GM12878 (cell line): ENCODE results near the gene LSMEM2. TPM values are rescaled to one million over a fixed set of nuclear protein-coding genes. Genes with fewer than 3 reads are reported as not detected.

ENCODE experiments used
- ATAC-seq: fragments of 200-7000 bp; cut with Tn5 transposase; 3 replicates; pipeline ENCODE4 v1.9.1; 2020; ENCODE audit warnings: mild to moderate bottlenecking, moderate library complexity
- BruUV-seq: library from RNA; stranded (reverse); fragments of 400-500 nt; replicated peaks from 2 replicates; lab custom pipeline; 2021; lab: Mats Ljungman, UMichigan
- CTCF ChIA-PET: fragments of 300-600 bp; sonication (Branson Sonifier 250); formaldehyde crosslinking; extraction: SDS; loops from one replicate; lab custom pipeline; 2021; ENCODE audit warnings: inconsistent platforms; lab: Yijun Ruan, JAX
- POLR2A ChIA-PET: fragments of 350-600 bp; formaldehyde crosslinking; extraction: SDS; loops from one replicate; lab custom pipeline; 2021; ENCODE audit warnings: inconsistent platforms; lab: Charles Lee
- RAD21 ChIA-PET: fragments of 300-600 bp; sonication (Branson Sonifier 250); formaldehyde crosslinking; loops from one replicate; lab custom pipeline; 2023; ENCODE audit warnings: antibody characterized with exemption; ENCODE audit not compliant: unreplicated experiment; lab: Charles Lee
- SMC1A ChIA-PET: fragments of 300-600 bp; sonication (Branson Sonifier 250); formaldehyde crosslinking; loops from one replicate; lab custom pipeline; 2023; ENCODE audit not compliant: unreplicated experiment, uncharacterized antibody; lab: Charles Lee
- DNase-seq: peaks from one replicate; pipeline ENCODE4 v3.0.0-alpha.2; 2011; ENCODE audit warnings: low read depth, low spot score
- FAIRE-seq: peaks from 3 replicates; lab custom pipeline; 2011; peaks lifted over from hg19 to GRCh38; lab: Jason Lieb, UNC
- H2AFZ ChIP-seq: 2 replicates; pipeline ENCODE4 v1.6.0; 2011; ENCODE audit warnings: low read depth, low read length, control low read depth; ENCODE audit not compliant: control insufficient read depth
- H3K27ac ChIP-seq: 2 replicates; pipeline ENCODE4 v1.5.1; 2011; ENCODE audit warnings: control low read depth; ENCODE audit not compliant: control insufficient read depth, insufficient read depth
- H3K27me3 ChIP-seq, 2 experiments: replicated peaks in 1 of 2; 2 replicates each; pipeline versions ENCODE4 v1.6.0 to v1.6.1; 2011; ENCODE audit warnings: low read length in 1 of 2; ENCODE audit not compliant: control insufficient read depth in 2 of 2, insufficient read depth in 2 of 2
- H3K36me3 ChIP-seq, 2 experiments: 2 replicates each; pipeline ENCODE4 v1.5.1; 2011; ENCODE audit warnings: low read length in 1 of 2; ENCODE audit not compliant: control insufficient read depth in 2 of 2, insufficient read depth in 2 of 2
- H3K4me1 ChIP-seq: 2 replicates; pipeline ENCODE4 v1.6.1; 2011; ENCODE audit warnings: mild to moderate bottlenecking, low read length, moderate library complexity, mixed read lengths; ENCODE audit not compliant: control insufficient read depth, insufficient read depth
- H3K4me2 ChIP-seq: 2 replicates; pipeline ENCODE4 v1.6.0; 2011; ENCODE audit warnings: control low read depth; ENCODE audit not compliant: control insufficient read depth, insufficient read depth
- H3K4me3 ChIP-seq: fragments of 200-600 bp; sonication (generic); 2 replicates; pipeline ENCODE4 v1.5.1; 2016
- H3K79me2 ChIP-seq: 2 replicates; pipeline ENCODE4 v1.6.0; 2011; ENCODE audit warnings: low read length; ENCODE audit not compliant: control insufficient read depth, insufficient read depth
- H3K9ac ChIP-seq: 2 replicates; pipeline ENCODE4 v1.8.0; 2011; ENCODE audit warnings: low read length, control low read depth, mixed read lengths; ENCODE audit not compliant: control insufficient read depth, insufficient read depth
- H3K9me3 ChIP-seq: replicated peaks from 3 replicates; pipeline ENCODE4 v1.5.1; 2011; ENCODE audit warnings: mild to moderate bottlenecking, low read length; ENCODE audit not compliant: control insufficient read depth, insufficient read depth
- H4K20me1 ChIP-seq: 2 replicates; pipeline ENCODE4 v1.6.0; 2011; ENCODE audit not compliant: control insufficient read depth, insufficient read depth
- ASH2L ChIP-seq: fragments of 300-600, 200-600 bp; sonication (generic); IDR thresholded peaks from 2 replicates; pipeline ENCODE4 v1.6.1; 2017; ENCODE audit warnings: low read depth, mild to moderate bottlenecking, borderline replicate concordance
- CBX3 ChIP-seq: fragments of 200-600 bp; sonication (generic); IDR thresholded peaks from 2 replicates; pipeline ENCODE4 v1.6.1; 2016; ENCODE audit warnings: low read depth, borderline replicate concordance
- MTA2 ChIP-seq: fragments of 450-650 bp; IDR thresholded peaks from 2 replicates; pipeline ENCODE4 v1.6.1; 2016; ENCODE audit warnings: low read depth, mild to moderate bottlenecking, moderate library complexity
- SRF ChIP-seq, 2 experiments: IDR thresholded peaks; 2 replicates each; pipeline ENCODE4 v1.6.1; 2011; ENCODE audit warnings: low read depth in 2 of 2, low read length in 2 of 2, mild to moderate bottlenecking in 1 of 2, moderate library complexity in 1 of 2
- TBL1XR1 ChIP-seq: IDR thresholded peaks from 2 replicates; pipeline ENCODE4 v1.6.1; 2012; ENCODE audit warnings: low read depth, low read length, improper control_type of control experiment
- TCF12 ChIP-seq: IDR thresholded peaks from 2 replicates; pipeline ENCODE4 v1.6.1; 2011; ENCODE audit warnings: low read depth, mild to moderate bottlenecking, low read length
- WGBS: methylation state at CpG from one replicate; pipeline ENCODE4 v1.1.6; 2016; ENCODE audit warnings: low lambda C conversion rate; ENCODE audit not compliant: insufficient replicate concordance, insufficient coverage; ENCODE audit errors: missing lambda C conversion rate; 5-methylcytosine and 5-hydroxymethylcytosine counted together
- in situ Hi-C: fragments of 300-500 bp; cut with MboI; formaldehyde crosslinking; loops from 9 replicates; pipeline ENCODE4 v1.14.3; 2018; ENCODE audit warnings: mixed read lengths
- intact Hi-C: fragments of 100-400 bp; cut with micrococcal nuclease; formaldehyde crosslinking; loops from one replicate; pipeline ENCODE4 v1.14.2; 2022; ENCODE audit not compliant: unreplicated experiment
- polyA plus RNA-seq, 11 experiments: library from polyadenylated mRNA; depleted of rRNA in 4 of 11; unstranded in 6 of 11; stranded (reverse) in 5 of 11; fragments of >200 nt; fragmentation: Nextera tagmentation in 4 of 11; fragmentation: Illumina TruSeq in 1 of 11; extraction: Ambion mirVana in 4 of 11; extraction: Trizol in 1 of 11; gene quantifications; 1 replicate in 1 of 11; 2 replicates in 10 of 11; pipeline versions ENCODE4 v1.2.1 to v1.2.3, GENCODE V29; 2011 to 2016; ENCODE audit warnings: inconsistent platforms in 2 of 11, missing spikeins in 2 of 11, low read depth in 1 of 11
- total RNA-seq, 4 experiments: library from RNA; depleted of rRNA in 3 of 4; stranded (reverse); fragments of >200 nt in 3 of 4; fragmentation: Illumina TruSeq in 1 of 4; extraction: Trizol in 1 of 4; gene quantifications; 2 replicates each; pipeline versions ENCODE4 v1.2.1 to v1.2.3, GENCODE V29; 2013 to 2021
- TF ChIP-seq, protein P1 (sequence below): IDR thresholded peaks from 2 replicates; pipeline ENCODE4 v1.6.1; 2012; ENCODE audit warnings: low read length, inconsistent platforms

The LSMEM2 gene
- total and polyA plus RNA-seq, 10 of the 15 experiments (the other 5 are each of a cell fraction or from before 2014, with no cell fraction given) = 0.17 TPM; not detected in 9

- TF ChIP-seq SRF (IDR thresholded peaks at IDR 0.05; ENCODE audit: low read depth in 2 of 2, low read length in 2 of 2) (no peak), ASH2L (no peak), MTA2 (no peak), TBL1XR1 (no peak), CBX3 (no peak)
- TF ChIP-seq, protein P1, sequence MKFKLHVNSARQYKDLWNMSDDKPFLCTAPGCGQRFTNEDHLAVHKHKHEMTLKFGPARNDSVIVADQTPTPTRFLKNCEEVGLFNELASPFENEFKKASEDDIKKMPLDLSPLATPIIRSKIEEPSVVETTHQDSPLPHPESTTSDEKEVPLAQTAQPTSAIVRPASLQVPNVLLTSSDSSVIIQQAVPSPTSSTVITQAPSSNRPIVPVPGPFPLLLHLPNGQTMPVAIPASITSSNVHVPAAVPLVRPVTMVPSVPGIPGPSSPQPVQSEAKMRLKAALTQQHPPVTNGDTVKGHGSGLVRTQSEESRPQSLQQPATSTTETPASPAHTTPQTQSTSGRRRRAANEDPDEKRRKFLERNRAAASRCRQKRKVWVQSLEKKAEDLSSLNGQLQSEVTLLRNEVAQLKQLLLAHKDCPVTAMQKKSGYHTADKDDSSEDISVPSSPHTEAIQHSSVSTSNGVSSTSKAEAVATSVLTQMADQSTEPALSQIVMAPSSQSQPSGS = no peak
These were observed 39.3 kb downstream of the LSMEM2 start (continued) for GRCh38 chr3:50318163-50318562.

- 87% methylated on average over 10 of the region's 10 CpGs for WGBS
- intact Hi-C loops (no loop called here), in situ Hi-C loops (no loop called here)
- ChIA-PET POLR2A (interaction anchor here (1.0 to 1.9 kb wide), 3 partner anchors 13 to 26 kb away, joined by 3 to 5 read pairs (median 3); partner anchors contain the start of gene IFRD2), CTCF (interaction anchor here (0.7 to 1.8 kb wide), 5 partner anchors 9 to 72 kb away, joined by 3 to 8 read pairs (median 3); partner anchors contain the start of genes HYAL3, NAA80 and TUSC2), RAD21 (no interaction called here), SMC1A (interaction anchor here (1.5 to 1.8 kb wide), 2 partner anchors 18 to 19 kb away, joined by 4 read pairs; partner anchors contain the start of genes HYAL3 and NAA80)
- Histone ChIP-seq H3K4me1 (peaks cover 23% of the 10 kb centered on the region), H2AFZ (no peak overlapping the region), H3K27ac (no peak overlapping the region), H3K36me3 (peaks cover 0 to 2% of the 10 kb centered on the region in 2 experiments; a peak in 2 of 4 replicates), H4K20me1 (no peaks in the 10 kb centered on the region), H3K9ac (no peak overlapping the region), H3K27me3 (no peaks in the 10 kb centered on the region), H3K79me2 (peaks cover 5% of the 10 kb centered on the region), H3K9me3 (no peaks in the 10 kb centered on the region), H3K4me3 (no peak overlapping the region), H3K4me2 (no peak overlapping the region)
- no peak for ATAC-seq
- DNase-seq = no peak
- BruUV-seq = no TSS peak
- TF ChIP-seq TCF12 = no peak
- no peak for FAIRE-seq
These were observed 39.7 kb downstream of the LSMEM2 start for GRCh38 chr3:50318615-50319014.
